Measurements from ENCODE around the gene LANCL1.

Gene LANCL1

GRCh38 chr2:210399440-210400041 lies 77.0 kb downstream of the LANCL1 start:
- DNase-seq (ENCODE audit: low read depth in 3 of 3), result no peak

DNA sequence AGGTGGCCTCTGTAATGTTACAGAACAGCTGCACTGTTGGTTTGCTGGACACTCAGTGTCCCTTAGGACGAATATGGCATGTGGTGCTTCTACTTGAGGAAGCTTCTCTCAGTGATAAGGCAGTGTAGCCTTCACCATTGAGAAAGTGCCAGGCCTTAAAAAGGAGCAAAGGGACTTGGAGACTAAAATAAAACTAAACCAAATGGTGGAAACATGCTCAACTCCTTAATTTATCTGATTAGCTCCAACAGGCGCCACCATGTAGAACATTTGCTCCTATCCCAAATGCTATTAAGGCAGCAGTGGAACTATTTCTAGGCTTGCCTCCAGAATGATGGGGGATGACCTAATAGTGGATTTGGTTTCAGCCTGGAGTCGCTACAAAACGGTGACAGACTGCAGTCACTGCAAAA lies 84.1 kb downstream of the LANCL1 start:
- no peak for DNase-seq (ENCODE audit: low read depth in 3 of 3)

DNA sequence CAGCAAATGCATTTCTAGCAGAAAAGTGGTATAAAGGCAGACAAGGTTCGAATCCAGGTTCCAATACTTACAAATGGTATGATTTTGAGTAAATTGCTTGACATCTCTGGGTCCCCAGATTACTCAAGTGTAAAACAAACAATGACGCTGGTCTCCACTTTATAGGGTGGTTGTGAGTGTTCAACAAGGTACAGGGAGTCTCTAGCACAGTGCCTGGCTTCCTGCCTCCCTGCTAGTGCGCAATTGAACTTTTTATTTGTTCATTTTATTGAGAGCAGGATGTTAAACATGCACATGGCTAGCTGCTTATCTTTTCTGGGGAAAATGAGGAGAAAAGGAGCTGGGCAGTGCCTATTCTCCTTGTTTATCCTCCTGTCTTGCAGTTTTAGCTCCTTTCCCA lies 86.7 kb downstream of the LANCL1 start:
- DNase-seq (ENCODE audit: low read depth in 3 of 3), result no peak

GRCh38 chr2:210388148-210388547 lies 88.4 kb downstream of the LANCL1 start:
- DNase-seq (ENCODE audit: low read depth in 3 of 3), result no peak

DNA sequence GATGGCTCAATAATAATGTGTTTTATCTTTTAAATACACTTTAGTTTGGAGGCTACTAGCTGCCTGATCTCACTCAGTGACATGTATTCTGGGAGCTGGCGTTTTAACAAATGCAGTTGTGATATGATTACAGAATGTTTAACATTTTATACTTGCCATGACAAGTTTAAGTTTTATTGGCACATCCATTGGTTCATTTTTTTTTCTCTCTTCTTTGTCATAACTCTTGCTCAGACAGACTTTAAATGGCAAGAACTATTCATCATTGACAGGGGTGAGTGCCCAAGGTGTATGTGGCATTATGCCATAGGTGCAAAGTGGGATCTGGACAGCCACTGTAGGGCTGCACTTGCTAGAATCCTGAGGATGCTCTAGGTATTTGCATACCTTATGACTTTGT lies 89.5 kb downstream of the LANCL1 start:
- DNase-seq (ENCODE audit: low read depth in 3 of 3), result no peak
